Measurements from ENCODE around the gene CPT1B.

- TF ChIP-seq CTCF (conservative IDR thresholded peaks at IDR 0.05; ENCODE audit: low read depth, low read length) (no peak), BHLHE40 (IDR thresholded peaks at IDR 0.05; ENCODE audit: low read depth, low read length) (no peak), CEBPB (IDR thresholded peaks at IDR 0.05; ENCODE audit: low read depth, low read length) (no peak), RFX5 (IDR thresholded peaks at IDR 0.05; ENCODE audit: low read depth, low read length) (no peak), RCOR1 (IDR thresholded peaks at IDR 0.05; ENCODE audit: insufficient replicate concordance, low read length) (no peak), ELK1 (IDR thresholded peaks at IDR 0.05; ENCODE audit: borderline replicate concordance, low read depth, low read length) (no peak), POLR2A (IDR thresholded peaks at IDR 0.05; ENCODE audit: low read depth, low read length) (no peak), CHD1 (IDR thresholded peaks at IDR 0.05; ENCODE audit: low read depth, low read length) (no peak), RAD21 (IDR thresholded peaks at IDR 0.05; ENCODE audit: low read length) (no peak), MXI1 (IDR thresholded peaks at IDR 0.05; ENCODE audit: borderline replicate concordance, low read depth, low read length) (no peak), USF2 (IDR thresholded peaks at IDR 0.05; ENCODE audit: low read depth, low read length) (no peak), SMC3 (IDR thresholded peaks at IDR 0.05; ENCODE audit: low read depth, low read length) (no peak)
Observed at GRCh38 chr22:50570861-50571260, 7.4 kb downstream of the CPT1B start.

Measured in IMR-90 (cell line).